Erythroblast (primary cell): ENCODE measurements around the gene RAB11A.

Source experiments
- GATA1 ChIP-seq: IDR thresholded peaks from 2 replicates; pipeline ENCODE4 v1.6.1; 2011; ENCODE audit warnings: low read depth, mild to moderate bottlenecking, control low read depth, low read length, moderate library complexity
- POLR2A ChIP-seq: IDR thresholded peaks from 2 replicates; pipeline ENCODE4 v1.6.1; 2011; ENCODE audit warnings: mild to moderate bottlenecking, low read length

GRCh38 chr15:65908876-65909275, 39.6 kb downstream of the RAB11A start:
- no peak for TF ChIP-seq POLR2A
- no peak for TF ChIP-seq GATA1
